ENCODE data around the gene MYO3A. TPM values are rescaled to one million over a fixed set of nuclear protein-coding genes. Genes with fewer than 3 reads are reported as not detected.

Gene MYO3A
- total and polyA plus RNA-seq, 2 donors (not counting 1 experiment from before 2014, with no cell fraction given) = 0.27 to 1.4 TPM

- Mint-ChIP-seq H3K27me3 (peaks cover 53% of the 10 kb centered on the region), H3K27ac (no peak overlapping the region), H3K4me3 (no peak overlapping the region), H3K4me1 (no peaks in the 10 kb centered on the region), H3K9me3 (ENCODE audit: insufficient read depth) (no peaks in the 10 kb centered on the region)
- H4K20me1 ChIP-seq (ENCODE audit: control insufficient read depth, insufficient read depth, low read length, poor library complexity, severe bottlenecking) = no peaks in the 10 kb centered on the region
- no peaks in the 10 kb centered on the region for H3K4me1 ChIP-seq (ENCODE audit: control insufficient read depth in 2 of 2, insufficient read depth in 2 of 2, low read length in 2 of 2)
- H3K9ac ChIP-seq (ENCODE audit: low read length) = no peak overlapping the region
- H3K27ac ChIP-seq (ENCODE audit: low read length in 2 of 2) = no peak overlapping the region
- TF ChIP-seq EZH2 (IDR thresholded peaks at IDR 0.05; ENCODE audit: borderline replicate concordance, insufficient read depth, low read depth, low read length, poor library complexity, severe bottlenecking) = no peak
- TF ChIP-seq, protein P1, sequence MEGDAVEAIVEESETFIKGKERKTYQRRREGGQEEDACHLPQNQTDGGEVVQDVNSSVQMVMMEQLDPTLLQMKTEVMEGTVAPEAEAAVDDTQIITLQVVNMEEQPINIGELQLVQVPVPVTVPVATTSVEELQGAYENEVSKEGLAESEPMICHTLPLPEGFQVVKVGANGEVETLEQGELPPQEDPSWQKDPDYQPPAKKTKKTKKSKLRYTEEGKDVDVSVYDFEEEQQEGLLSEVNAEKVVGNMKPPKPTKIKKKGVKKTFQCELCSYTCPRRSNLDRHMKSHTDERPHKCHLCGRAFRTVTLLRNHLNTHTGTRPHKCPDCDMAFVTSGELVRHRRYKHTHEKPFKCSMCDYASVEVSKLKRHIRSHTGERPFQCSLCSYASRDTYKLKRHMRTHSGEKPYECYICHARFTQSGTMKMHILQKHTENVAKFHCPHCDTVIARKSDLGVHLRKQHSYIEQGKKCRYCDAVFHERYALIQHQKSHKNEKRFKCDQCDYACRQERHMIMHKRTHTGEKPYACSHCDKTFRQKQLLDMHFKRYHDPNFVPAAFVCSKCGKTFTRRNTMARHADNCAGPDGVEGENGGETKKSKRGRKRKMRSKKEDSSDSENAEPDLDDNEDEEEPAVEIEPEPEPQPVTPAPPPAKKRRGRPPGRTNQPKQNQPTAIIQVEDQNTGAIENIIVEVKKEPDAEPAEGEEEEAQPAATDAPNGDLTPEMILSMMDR (IDR thresholded peaks at IDR 0.05) = no peak
- POLR2A ChIA-PET = no interaction called here
- no peak overlapping the region for H2AFZ ChIP-seq (ENCODE audit: insufficient read depth, low read depth, low read length, poor library complexity, severe bottlenecking)
- peaks cover 0 to 11% (median 0%) of the 10 kb centered on the region in 4 experiments for H3K27me3 ChIP-seq (replicated peaks in 1 of 4; ENCODE audit: control extremely low read depth in 1 of 4, control insufficient read depth in 3 of 4, insufficient read depth in 4 of 4, low read length in 3 of 4)
- WGBS (ENCODE audit: insufficient coverage) = 100% methylated on average over 2 of the region's 6 CpGs
- no peaks in the 10 kb centered on the region for H3K9me3 ChIP-seq (ENCODE audit: control extremely low read depth in 1 of 3, control insufficient read depth in 2 of 3, insufficient read depth in 1 of 3, low read length in 2 of 3)
- H3K4me2 ChIP-seq (replicated peaks; ENCODE audit: low read depth, low read length, poor library complexity, severe bottlenecking) = no peak overlapping the region
- ATAC-seq (ENCODE audit: low read depth) (no peak), DNase-seq (no peak)
- intact Hi-C loops (cut with micrococcal nuclease) = no loop called here
- CTCF ChIA-PET = no interaction called here
- no peak overlapping the region for H3K4me3 ChIP-seq (ENCODE audit: control extremely low read depth in 1 of 5, extremely low read depth in 1 of 5, insufficient read depth in 1 of 5, low read depth in 2 of 5, low read length in 4 of 5)
- no peaks in the 10 kb centered on the region for H3K36me3 ChIP-seq (replicated peaks in 1 of 2; ENCODE audit: control extremely low read depth in 1 of 2, control insufficient read depth in 1 of 2, extremely low read depth in 1 of 2, insufficient read depth in 2 of 2, low read length in 1 of 2)
- no peaks in the 10 kb centered on the region for H3K79me2 ChIP-seq (ENCODE audit: control insufficient read depth, insufficient read depth, low read length)
Measured at GRCh38 chr10:26235761-26236160, 301.7 kb downstream of the MYO3A start.

DNA sequence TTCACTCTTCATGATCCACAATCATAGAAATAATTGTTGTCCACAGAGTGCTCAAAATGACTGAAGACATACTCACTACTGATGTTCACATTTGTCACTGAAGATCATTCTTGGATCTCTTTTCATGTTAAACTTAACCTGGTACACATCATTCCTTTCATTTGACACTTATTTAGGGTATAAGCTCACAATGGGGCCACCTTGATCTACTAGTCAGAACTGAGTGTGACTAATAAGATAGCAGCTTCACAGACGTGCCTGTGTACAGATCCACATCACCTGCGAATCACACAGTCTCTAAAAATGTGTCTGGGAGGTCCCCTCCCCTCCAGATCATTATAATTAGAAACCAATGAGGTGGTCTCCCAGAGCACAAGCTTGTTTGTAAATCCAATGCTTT, 304.3 kb downstream of the MYO3A start:
- Histone ChIP-seq H3K4me2 (replicated peaks; ENCODE audit: low read depth, low read length, poor library complexity, severe bottlenecking) (no peak overlapping the region), H2AFZ (ENCODE audit: insufficient read depth, low read depth, low read length, poor library complexity, severe bottlenecking) (no peak overlapping the region), H3K27me3 (replicated peaks in 1 of 4; ENCODE audit: control extremely low read depth in 1 of 4, control insufficient read depth in 3 of 4, insufficient read depth in 4 of 4, low read length in 3 of 4) (peaks cover 0 to 8% (median under 1%) of the 10 kb centered on the region in 4 experiments), H4K20me1 (ENCODE audit: control insufficient read depth, insufficient read depth, low read length, poor library complexity, severe bottlenecking) (no peaks in the 10 kb centered on the region), H3K36me3 (replicated peaks in 1 of 2; ENCODE audit: control extremely low read depth in 1 of 2, control insufficient read depth in 1 of 2, extremely low read depth in 1 of 2, insufficient read depth in 2 of 2, low read length in 1 of 2) (no peaks in the 10 kb centered on the region), H3K27ac (ENCODE audit: low read length in 2 of 2) (no peak overlapping the region), H3K4me3 (ENCODE audit: control extremely low read depth in 1 of 5, extremely low read depth in 1 of 5, insufficient read depth in 1 of 5, low read depth in 2 of 5, low read length in 4 of 5) (no peak overlapping the region), H3K79me2 (ENCODE audit: control insufficient read depth, insufficient read depth, low read length) (no peaks in the 10 kb centered on the region), H3K4me1 (ENCODE audit: control insufficient read depth in 2 of 2, insufficient read depth in 2 of 2, low read length in 2 of 2) (no peaks in the 10 kb centered on the region), H3K9ac (ENCODE audit: low read length) (no peak overlapping the region), H3K9me3 (ENCODE audit: control extremely low read depth in 1 of 3, control insufficient read depth in 2 of 3, insufficient read depth in 1 of 3, low read length in 2 of 3) (no peaks in the 10 kb centered on the region)
- ChIA-PET CTCF (no interaction called here), POLR2A (no interaction called here)
- WGBS (ENCODE audit: insufficient coverage) = no CpG with 5 or more reads among the region's 2 CpGs
- DNase-seq (no peak), ATAC-seq (ENCODE audit: low read depth) (no peak)
- Mint-ChIP-seq H3K27ac (no peak overlapping the region), H3K27me3 (peaks cover 46% of the 10 kb centered on the region), H3K4me3 (no peak overlapping the region), H3K9me3 (ENCODE audit: insufficient read depth) (no peaks in the 10 kb centered on the region), H3K4me1 (no peaks in the 10 kb centered on the region)
- TF ChIP-seq EZH2 (IDR thresholded peaks at IDR 0.05; ENCODE audit: borderline replicate concordance, insufficient read depth, low read depth, low read length, poor library complexity, severe bottlenecking) = no peak
- TF ChIP-seq, protein P1 (IDR thresholded peaks at IDR 0.05) = no peak
- intact Hi-C loops (cut with micrococcal nuclease) = no loop called here

All from B cell (primary cell).